ENCODE results near the gene BTRC. TPM values are rescaled to one million over a fixed set of nuclear protein-coding genes. Genes with fewer than 3 reads are reported as not detected.

BTRC gene
- total RNA-seq, 1 donor from 2014 or later: 14.2 TPM

- TF ChIP-seq CTCF (conservative IDR thresholded peaks at IDR 0.05; ENCODE audit: low read depth, low read length): no peak
- no peak overlapping the region for H3K4me3 ChIP-seq (ENCODE audit: low read depth, low read length)
- no peak for DNase-seq (ENCODE audit: low read depth)
These were observed 93.0 kb downstream of the BTRC start for GRCh38 chr10:101446947-101447346.

DNA sequence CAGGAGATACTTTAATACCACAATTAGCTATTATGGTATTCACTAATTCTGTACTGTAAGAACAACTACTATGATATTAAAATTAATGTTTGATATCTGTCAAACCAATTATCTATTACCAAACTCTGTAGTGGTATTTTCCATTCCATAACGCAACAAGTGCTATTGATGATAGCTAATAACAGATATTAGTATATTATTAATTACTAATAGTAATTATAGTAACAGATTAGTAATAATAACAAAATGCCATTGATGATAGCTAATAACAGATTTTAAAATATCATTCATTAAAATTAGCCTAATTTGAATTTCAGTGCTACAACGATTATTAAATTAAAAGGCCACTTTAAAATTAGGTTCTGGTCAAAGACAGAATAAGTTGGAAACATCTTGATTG lies 93.5 kb downstream of the BTRC start:
- no peak for TF ChIP-seq CTCF (conservative IDR thresholded peaks at IDR 0.05; ENCODE audit: low read depth, low read length)
- DNase-seq (ENCODE audit: low read depth): no peak
- H3K4me3 ChIP-seq (ENCODE audit: low read depth, low read length): no peak overlapping the region

GRCh38 chr10:101450277-101451080 lies 96.5 kb downstream of the BTRC start:
- DNase-seq (ENCODE audit: low read depth): no peak
- no peak for TF ChIP-seq CTCF (conservative IDR thresholded peaks at IDR 0.05; ENCODE audit: low read depth, low read length)
- no peak overlapping the region for H3K4me3 ChIP-seq (ENCODE audit: low read depth, low read length)

DNA sequence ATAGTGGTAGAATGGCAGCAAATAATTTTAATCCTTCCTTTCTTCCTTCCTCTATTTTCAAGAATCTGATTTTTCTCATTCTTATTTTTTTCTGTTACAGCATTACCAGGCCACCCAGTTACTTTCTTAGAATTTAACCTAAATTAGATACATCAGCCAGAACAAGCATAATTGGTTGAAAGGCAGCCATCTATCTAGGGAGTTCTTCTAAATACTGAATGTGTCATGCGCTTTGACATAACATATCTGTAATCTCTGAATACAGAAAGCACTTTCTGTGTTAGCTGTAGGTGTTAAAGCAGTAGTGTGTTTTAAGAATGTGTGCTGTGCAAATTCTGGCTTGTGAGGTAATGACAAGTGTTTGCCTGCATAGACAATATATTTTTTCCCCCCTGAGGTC lies 97.3 kb downstream of the BTRC start:
- no peak for DNase-seq (ENCODE audit: low read depth)
- H3K4me3 ChIP-seq (ENCODE audit: low read depth, low read length): no peak overlapping the region
- TF ChIP-seq CTCF (conservative IDR thresholded peaks at IDR 0.05; ENCODE audit: low read depth, low read length): no peak

GRCh38 chr10:101451667-101452069 lies 97.7 kb downstream of the BTRC start:
- TF ChIP-seq CTCF (conservative IDR thresholded peaks at IDR 0.05; ENCODE audit: low read depth, low read length): no peak
- no peak overlapping the region for H3K4me3 ChIP-seq (ENCODE audit: low read depth, low read length)
- no peak for DNase-seq (ENCODE audit: low read depth)

DNA sequence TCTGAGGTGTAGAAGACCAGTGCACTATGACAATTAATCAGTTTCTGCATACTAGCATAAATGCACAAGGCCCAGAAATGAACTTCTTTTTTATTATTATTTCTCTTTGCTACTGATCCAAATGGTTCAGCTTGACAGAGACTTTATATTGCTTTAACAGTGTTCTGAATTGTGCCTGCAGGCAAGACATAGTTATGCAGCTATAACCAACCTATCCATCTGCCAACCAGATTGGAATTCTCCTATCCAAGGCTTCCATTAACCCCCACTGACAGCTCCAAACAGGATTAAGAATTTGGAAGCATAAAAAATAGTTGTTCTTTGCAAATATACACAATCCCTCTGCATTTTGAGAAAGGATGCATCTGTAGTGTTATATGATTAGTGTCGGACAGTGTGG lies 98.2 kb downstream of the BTRC start:
- DNase-seq (ENCODE audit: low read depth): no peak
- no peak overlapping the region for H3K4me3 ChIP-seq (ENCODE audit: low read depth, low read length)
- TF ChIP-seq CTCF (conservative IDR thresholded peaks at IDR 0.05; ENCODE audit: low read depth, low read length): no peak

- TF ChIP-seq CTCF (conservative IDR thresholded peaks at IDR 0.05; ENCODE audit: low read depth, low read length): no peak
- H3K4me3 ChIP-seq (ENCODE audit: low read depth, low read length): no peak overlapping the region
- DNase-seq (ENCODE audit: low read depth): no peak
These were observed 98.6 kb downstream of the BTRC start for GRCh38 chr10:101452593-101452992.

All from epithelial cell of proximal tubule (primary cell).